GM21576 (cell line): Measurements from ENCODE around the gene SKAP2.

Experiments used
- ATAC-seq: cut with Tn5 transposase; IDR thresholded peaks from one replicate; pipeline ENCODE4 v1.9.1; 2021; ENCODE audit warnings: mild to moderate bottlenecking, moderate library complexity; ENCODE audit not compliant: unreplicated experiment

The SKAP2 gene

DNA sequence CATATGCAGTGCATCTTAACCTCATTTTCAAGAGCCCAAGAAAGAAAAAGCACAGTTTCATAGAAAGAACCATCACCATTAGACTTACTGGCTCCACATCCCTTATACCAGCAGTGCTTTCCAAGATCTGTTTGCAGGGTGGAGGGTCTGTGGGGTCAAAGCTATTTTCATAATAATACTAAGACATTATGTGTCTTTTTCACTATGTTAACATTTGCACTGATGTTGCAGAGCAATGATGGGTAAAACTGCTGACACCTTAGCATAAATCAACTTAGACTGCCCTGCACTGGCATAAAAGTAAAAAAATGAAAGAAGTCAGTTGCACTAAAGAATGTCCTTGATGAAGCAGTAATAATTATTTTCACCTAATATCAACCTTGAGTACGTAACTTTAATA is 166.2 kb downstream of the SKAP2 start:
- ATAC-seq: no peak

DNA sequence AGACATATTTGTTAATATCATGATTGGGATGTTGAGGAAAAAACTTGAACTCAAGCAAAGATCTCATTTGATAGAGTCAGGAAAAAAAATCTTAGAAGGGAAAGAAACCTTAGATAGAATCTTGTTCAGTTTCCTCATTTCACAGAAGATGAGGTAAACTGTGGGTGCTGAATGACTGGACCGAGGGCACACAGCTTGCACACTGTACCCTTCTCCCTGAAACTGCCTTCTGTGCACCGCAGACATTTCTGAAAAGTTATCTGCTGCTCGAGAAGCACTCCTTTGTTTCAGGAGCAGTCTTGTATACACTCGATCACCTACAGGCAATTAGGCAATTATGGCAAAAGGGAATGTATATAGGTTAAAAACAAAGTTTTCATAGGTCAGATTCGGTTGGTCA is 167.4 kb downstream of the SKAP2 start:
- no peak for ATAC-seq

GRCh38 chr7:26696161-26696560 is 168.2 kb downstream of the SKAP2 start:
- ATAC-seq: no peak

GRCh38 chr7:26694713-26695112 is 169.7 kb downstream of the SKAP2 start:
- no peak for ATAC-seq

DNA sequence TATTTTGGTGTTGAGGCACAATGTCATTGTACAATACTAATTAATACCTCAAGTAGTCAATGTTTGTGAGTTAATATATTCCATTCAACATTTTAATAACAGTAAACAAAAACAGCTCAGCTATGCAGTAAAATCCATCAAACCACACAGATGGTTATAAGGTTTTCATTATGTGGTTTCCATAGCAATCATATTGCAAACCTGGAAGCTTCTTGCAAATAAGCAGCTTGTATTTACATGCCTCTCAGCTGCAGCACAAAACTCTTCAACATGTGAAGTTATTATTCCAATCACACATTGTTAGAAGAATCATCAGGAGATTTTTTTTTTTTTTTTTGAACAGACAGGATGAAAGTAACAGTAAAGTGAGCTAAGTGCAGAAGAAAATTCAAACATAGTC is 170.2 kb downstream of the SKAP2 start:
- no peak for ATAC-seq

DNA sequence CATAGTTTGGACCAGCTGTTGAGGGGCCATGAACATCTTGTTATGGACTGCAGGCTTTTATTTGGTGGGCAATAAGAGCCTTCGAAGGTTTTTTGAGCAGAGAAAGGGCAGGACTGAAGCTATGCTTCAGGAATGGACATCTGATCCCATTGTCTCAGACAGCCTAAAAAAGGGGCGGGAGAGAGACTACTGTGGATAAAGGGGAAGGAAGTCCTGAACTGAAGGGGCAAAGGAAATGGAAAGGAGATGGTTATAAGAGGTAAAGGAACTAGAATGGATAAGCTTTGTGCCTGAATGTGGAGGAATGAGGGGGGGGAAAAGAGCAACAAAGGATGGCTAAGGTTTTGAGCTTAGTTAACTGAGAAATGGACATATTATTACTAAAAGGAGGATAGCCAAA is 172.5 kb downstream of the SKAP2 start:
- ATAC-seq: no peak

DNA sequence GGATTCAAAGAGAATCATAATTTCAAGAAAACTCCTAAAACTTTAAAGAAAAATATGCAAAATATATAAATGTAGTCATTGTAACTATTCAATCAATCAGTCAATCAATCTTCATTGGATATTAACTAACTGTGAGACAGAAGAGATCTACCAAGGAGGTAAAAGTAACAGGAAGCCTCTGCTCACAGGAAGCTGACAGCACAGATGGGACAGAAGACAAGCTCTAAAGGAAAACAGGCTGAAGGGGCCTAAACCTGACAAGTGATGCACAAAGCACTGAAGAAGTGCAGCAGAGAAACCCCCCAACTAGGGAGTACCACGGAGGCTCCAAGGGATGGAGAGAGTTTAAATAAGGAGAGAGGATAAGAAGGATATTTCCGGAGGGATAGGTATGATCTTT is 173.0 kb downstream of the SKAP2 start:
- no peak for ATAC-seq

DNA sequence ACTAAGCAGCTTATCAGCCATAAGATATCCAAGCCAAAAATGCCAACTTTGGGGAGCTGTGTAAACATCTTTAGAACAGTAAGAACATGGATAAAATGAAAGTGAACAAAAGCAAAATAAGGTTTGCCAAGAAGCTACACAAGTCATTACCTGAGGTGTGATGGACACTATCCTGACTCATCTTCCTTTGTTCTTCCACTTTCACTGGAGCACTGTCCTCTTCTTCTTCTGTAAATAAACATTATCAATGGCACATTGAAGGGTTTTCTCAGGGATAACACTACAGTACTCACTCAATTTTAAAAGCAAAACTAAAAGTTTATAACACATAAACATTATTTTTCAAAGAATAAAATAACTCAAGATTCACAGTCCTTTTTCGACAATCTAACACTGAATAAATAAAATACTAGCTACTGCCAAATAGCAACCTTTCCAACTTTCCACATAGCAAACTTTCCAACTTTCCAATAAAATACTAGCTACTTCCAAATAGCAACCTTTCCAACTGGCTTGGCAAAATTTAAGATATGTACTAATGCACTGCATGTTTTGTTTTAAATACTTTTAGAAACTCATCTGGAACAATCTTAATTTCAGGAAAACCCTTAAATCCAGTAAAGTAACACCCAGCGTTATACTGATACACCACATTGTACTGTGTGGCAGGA is 174.1 kb downstream of the SKAP2 start:
- no peak for ATAC-seq

DNA sequence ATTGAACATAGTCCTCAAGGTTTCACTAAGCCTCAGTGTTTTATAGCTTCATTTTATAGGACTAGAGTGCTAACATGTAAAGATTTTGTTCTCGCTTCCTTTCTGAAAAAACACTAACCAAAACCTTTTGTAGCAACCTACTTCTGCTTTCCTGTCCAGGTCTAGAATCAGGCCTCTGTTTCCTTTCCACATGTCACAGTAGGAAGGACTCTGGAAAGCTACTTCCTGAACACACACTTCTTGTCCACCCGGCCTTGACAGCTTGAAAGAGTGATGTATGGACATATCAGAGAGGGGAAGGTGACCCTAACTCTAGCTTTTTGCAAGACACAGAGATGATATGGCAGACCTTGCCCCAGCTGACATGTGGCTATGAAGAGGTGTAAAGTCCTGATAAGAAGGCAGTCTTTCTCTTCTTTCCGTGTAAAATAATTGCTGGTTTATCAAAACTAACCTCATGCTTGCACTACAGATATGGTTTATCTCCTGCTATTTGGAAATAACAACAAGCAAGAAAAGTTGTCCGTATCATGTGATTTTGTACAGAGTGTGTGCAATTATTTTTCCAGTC is 175.4 kb downstream of the SKAP2 start:
- peak; percentile 95 for ATAC-seq

- ATAC-seq: no peak
Observed at GRCh38 chr7:26688388-26688787, 176.0 kb downstream of the SKAP2 start.

GRCh38 chr7:26687032-26687431 is 177.4 kb downstream of the SKAP2 start:
- ATAC-seq: no peak

DNA sequence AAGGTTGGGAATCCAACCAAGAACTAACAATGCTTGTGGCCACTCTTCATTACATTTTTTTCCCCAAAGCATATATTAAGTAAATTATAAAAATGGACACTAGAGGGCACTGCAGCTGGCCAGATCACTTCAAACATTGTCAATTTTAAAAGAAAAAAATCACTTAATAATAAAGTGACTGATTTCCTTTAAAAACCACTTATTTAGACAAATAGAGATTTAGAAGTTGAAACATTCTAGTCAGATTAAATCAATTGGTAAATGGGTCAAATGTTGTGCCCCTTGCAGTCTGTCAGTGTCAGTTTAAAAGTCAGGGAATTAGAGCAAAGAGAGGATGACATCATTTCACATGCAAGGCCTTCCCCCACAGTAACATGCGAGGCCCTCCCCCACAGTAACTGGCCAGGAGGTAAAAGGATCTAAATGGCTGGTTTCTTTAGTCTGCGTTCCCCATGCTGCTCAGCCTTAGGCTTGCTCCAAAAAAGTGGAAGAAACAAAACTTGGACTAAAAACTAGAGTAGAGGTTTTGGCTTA is 177.9 kb downstream of the SKAP2 start:
- ATAC-seq: no peak

- no peak for ATAC-seq
Observed at GRCh38 chr7:26685606-26686005, 178.8 kb downstream of the SKAP2 start.

- no peak for ATAC-seq
Observed at GRCh38 chr7:26684447-26684846, 179.9 kb downstream of the SKAP2 start.

DNA sequence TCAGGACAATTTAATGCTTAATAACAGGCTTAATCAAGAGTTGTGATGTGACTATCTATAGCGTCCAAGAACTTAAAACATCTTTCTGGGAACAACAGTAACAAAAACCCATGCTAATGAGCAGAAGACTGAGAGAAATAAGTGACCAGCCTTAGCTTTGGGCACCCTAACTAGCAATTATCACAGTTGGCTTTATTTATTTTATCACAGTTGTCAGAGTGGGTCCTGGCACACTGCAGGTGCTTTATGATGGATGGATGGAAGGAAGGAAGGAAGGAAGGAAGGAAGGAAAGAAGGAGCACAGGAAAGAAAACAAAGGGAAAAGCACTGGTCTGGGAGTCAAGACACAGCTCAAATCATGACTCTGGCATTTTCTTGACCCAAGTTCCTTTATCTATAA is 181.1 kb downstream of the SKAP2 start:
- no peak for ATAC-seq

- ATAC-seq: no peak
Observed at GRCh38 chr7:26681819-26682418, 182.5 kb downstream of the SKAP2 start.

DNA sequence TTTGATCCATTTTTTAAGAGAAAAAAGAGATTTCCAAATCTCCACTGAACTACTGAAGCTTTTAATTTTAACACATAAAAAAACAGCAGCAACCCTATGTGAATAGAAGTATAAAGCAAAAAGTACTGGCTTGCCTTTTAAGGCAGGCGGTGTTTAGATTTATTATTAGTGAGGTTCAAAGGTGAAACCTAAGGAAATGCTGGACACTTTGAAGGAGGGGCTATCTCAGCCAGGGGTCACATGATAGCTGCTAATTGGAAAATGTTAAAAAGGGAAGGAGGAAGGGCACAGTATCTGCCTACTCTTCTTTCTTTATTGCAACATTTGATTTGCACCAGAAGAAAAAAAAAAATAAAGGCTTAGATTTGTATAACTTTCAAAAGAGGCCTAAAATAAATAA is 183.8 kb downstream of the SKAP2 start:
- no peak for ATAC-seq

GRCh38 chr7:26675143-26675887 is 189.1 kb downstream of the SKAP2 start:
- no peak for ATAC-seq

GRCh38 chr7:26673858-26674257 is 190.5 kb downstream of the SKAP2 start:
- no peak for ATAC-seq

DNA sequence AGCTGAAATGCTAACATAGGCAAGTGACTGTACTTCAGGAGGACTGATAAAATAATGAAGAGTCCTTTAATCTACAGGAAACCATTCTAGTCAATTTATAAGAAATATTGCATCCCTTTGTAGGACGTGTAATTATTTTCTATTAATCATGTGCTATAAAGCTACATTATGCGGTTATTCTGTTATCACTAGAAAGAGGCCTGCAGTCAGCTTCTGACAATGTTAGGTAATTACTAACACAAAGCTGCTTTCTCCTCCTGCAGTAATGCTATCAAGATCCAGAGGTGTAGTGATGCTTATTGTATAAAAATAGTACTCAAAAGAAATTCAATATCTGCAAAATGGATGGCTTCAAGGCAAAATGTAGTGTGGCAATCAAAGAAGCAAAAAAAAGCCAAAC is 191.1 kb downstream of the SKAP2 start:
- no peak for ATAC-seq

GRCh38 chr7:26670841-26671240 is 193.5 kb downstream of the SKAP2 start:
- ATAC-seq: no peak

DNA sequence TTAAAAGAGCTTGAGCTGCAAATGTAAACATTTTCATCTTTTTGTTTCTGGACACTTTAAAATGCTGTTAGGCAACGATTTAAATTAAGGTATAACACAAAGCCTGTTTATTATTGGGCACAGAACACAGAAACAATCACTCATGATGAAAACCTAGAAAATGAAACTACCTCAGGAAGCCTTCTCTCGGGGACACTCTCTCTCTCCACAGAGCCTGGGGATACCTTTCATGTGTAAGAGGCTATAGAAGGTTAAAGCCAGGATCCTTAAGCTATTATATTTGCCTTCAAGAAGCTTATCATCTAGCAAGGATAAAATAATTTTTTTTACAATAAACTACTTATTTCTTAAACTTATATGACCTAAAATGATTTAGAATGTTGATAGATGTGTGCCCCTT is 194.1 kb downstream of the SKAP2 start:
- ATAC-seq: no peak
